ENCODE measurements around the gene C19orf12.
"Not testable (repeated sequence)": the region's sequence is repeated elsewhere in the genome, so short reads cannot be mapped to it uniquely, and the experiment has no call there.

The C19orf12 gene

DNA sequence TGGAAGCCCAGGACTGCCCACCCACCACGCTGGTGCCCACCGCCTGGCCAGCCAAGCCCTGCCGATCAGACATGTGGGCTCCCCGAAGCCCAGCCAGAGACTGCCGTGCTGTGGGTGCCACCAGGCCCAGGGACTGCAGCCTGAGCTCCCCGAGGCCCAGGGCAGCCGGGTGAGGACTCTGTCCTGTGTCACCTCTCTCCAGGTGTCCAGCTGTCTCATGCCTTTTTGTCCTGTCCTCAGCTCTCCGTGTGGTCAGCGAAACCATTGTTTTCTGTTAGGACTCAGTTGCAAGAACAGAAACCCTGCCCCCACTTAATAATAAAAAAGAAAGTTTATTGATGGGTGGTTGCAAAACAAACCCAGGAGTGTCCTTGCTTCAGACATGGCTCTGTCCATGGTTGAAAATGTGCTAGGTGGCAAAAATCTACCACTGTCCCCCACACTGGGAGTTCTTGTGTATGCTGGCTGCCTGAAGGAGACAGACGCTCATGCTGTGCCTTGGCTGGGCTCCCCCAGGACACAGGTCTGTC, 39.9 kb downstream of the C19orf12 start:
- no peak for DNase-seq (ENCODE audit: low spot score)

DNA sequence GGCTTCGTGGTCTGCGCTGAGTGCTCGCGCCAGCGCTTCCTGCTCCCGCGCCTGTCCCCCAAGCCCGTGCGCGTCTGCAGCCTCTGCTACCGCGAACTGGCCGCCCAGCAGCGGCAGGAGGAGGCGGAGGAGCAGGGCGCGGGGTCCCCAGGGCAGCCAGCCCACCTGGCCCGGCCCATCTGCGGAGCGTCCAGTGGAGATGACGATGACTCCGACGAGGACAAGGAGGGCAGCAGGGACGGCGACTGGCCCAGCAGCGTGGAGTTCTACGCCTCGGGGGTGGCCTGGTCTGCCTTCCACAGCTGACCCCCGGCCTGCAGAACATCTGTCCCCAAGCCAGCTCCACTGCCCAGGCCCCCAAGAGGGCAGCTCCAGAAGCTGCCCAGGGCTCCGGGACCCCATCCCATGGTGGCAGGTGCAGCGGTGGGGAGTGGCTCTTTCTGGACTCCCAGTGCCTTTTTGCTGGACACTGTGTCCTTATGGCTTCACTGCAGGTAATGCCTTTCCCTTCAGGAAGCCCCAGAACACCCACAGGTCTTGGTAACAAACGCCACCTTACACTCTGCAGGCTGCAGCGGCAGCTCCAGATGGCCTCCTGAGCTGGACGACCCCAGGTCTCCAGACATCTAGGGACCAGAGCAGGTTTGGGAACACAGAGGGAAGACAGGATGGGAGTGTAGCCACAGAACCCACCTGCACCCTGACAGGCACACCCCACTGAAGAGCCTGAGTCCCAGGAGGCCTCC, 40.5 kb downstream of the C19orf12 start:
- DNase-seq (ENCODE audit: low spot score): no peak

DNA sequence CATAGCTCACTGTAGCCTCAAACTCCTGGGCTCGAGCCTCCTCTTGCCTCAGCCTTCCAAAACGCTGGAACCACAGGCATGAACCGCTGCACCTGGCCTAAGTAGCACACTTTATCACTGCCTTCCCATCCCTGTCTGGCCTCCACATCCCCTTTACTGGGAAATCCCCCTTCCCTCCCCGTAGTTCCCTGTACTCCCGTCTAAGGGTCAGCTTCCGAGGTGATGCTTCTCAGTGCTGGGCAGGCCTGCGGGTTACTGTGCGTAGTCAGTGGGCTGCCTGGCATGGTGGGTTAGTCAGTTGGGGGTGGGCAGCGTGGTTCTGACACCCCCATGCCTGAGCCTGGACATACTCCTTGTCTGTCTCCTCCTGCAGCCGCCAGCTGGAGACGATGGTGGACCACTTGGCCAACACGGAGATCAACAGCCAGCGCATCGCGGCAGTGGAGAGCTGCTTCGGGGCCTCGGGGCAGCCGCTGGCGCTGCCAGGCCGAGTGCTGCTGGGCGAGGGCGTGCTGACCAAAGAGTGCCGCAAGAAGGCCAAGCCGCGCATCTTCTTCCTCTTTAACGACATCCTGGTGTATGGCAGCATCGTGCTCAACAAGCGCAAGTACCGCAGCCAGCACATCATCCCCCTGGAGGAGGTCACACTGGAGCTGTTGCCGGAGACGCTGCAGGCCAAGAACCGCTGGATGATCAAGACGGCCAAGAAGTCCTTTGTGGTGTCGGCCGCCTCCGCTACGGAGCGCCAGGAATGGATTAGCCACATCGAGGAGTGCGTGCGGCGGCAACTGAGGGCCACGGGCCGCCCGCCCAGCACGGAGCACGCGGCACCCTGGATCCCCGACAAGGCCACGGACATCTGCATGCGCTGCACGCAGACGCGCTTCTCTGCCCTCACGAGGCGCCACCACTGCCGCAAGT, 41.4 kb downstream of the C19orf12 start:
- DNase-seq (ENCODE audit: low spot score): no peak

DNA sequence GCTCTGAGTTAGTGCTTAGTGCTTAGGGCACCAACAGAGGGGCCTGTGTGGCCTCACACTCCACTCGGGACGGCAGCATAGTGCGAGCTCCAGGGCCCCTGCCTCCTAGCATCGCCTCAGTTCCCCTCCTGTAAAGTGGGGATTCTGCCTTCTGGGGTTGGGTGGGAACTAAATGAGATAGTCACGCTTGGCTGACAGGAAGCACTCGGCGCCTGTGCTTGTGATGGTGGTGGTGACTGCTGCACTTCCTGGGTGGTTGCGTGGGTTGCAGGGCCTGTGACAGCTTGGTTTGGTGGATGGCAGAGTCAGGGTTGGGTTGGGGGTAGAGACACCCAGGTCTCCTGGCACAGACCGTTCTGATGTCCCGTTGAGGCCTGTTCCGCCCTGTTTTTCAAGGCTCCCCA, 42.1 kb downstream of the C19orf12 start:
- peak; percentile 90 for DNase-seq (ENCODE audit: low spot score)

DNA sequence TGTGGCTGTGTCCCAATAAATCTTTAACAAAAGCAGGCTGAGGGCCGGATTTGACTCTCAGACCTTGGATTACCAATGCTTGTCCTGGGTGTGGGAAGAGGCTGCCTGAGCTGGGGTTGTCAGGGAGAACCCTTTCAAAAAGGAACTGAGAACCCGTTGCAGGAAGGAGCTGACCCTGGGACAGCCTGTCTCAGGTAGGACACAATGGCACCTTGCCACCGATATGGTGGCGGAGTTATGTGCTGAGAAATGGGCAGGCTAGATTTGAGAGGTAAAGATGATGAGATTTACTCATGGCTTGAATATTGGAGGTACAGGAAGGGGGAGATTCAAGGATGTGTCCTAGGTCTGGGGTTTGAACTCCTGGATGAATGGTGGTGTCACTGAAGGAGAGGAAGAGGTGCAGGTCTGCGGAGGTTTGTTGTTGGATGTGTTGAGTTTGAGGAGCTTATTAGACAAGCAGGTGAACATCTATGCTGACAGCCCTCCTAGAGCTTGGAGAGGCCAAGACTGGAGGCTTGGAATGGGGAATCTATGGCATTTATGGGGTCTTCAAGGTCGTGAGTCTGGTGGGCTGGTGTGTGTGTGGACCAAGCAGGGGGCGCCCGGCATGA, 42.6 kb downstream of the C19orf12 start:
- DNase-seq (ENCODE audit: low spot score): no peak

DNA sequence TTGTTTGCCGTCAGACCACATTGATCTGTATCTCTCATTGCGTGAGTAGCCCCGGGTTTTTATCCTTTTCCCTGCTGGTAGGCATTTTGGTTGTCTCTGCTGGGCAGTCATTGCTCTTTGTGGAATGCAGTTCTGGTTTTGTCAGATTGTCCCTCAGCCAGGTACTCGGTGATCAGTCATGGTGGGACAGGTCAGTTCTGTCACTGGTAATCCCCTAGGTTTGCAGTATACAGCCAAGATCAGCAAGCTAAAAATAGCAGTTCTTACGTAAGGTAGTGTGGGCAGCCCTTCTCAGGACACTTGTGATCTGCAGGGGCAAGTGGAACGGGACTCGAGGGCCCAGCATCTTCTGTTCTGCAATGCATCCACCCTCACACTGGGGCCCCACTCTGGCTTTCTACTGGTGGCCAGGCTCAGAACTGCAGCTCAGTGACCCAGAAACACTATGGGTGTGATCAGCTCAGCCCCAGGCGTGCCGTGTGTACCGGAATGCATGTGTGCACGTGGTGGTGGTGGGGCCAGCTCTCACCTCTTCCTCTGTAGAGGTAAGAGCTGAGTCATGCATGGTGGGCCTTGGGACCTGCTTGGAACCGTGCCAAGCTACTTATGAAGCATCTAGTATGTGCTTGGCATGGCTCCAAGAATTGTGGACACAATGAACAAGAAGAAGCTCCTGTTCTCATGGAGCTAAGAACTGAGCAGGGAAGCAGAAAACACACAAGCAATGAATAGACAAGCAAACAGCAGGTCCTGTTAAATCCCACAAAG, 43.5 kb downstream of the C19orf12 start:
- peak; percentile 96 for DNase-seq (ENCODE audit: low spot score)

DNA sequence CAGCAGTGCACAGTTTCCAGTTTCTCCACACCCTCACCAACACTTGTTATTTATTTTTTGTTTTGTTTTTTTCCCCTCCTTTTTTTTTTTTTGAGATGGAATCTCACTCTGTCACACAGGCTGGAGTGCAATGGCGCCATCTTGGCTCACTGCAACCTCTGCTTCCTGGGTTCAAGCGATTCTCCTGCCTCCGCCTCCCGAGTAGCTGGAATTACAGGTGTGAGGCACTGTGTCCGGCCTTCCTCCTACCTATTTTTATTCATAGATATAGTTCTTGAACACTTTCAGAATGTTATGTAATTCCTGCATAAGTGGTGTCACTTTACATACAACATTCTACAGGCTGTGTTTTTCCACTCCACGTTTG, 44.1 kb downstream of the C19orf12 start:
- DNase-seq (ENCODE audit: low spot score): not testable (repeated sequence)

DNA sequence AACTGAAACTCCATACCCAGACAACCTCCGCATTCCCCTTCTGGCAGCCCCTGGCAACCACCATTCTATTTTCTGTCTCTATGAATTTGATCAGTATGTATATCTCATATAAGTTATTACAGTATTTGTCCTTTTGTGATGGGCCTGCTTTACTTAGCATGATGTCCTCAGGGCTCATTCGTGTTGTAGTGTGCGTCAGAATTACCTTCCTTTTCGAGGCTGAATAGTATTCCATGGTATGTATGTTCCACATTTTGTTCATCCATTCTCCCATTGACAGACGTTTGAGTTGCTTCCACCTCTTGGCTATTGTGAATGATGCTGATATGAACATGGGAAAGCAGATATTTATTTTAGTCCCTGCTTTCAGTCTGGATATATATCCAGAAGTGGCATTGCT, 44.8 kb downstream of the C19orf12 start:
- no peak for DNase-seq (ENCODE audit: low spot score)

DNA sequence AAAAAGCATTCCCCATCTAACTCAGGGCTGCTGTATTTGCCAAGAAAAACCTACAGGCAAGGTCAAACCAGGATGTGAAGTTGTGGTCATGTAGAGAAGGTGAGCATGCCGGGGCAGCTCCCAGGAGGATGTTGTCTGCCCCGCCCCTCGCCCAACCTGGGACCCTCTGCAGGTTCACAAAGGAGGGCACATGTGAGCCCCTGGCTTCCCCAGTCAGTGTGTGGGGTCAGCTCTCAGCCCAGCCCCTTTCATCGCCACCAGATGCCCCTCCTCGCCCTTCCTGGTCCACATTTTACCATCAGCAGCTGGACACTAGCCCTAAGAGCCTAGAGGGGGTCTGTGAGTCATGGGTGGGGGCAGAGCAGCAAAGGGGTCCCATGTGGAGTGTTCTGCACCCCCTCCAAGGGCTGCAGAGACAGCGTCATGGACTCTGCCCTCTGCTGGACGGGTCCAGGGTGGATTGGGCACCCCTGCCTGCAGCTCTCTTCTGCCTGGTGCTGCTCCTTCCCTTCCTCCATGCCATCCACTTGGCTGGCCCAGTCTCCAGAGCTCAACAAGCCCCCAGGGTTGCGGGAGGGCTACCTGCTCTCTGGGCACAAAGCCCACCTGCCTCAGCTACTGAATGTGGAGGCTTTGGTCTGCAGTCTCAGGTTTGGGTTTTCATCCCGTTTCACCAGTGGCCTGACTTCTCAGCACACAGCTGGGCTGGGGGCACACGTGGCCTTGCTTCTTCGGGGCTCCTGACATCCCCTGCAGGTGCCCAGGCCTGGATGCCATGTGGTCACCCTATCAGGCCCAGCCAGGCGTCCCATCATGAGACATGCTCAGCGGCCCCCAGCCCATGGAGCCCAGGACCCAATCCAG, 46.1 kb downstream of the C19orf12 start:
- no peak for DNase-seq (ENCODE audit: low spot score)

DNA sequence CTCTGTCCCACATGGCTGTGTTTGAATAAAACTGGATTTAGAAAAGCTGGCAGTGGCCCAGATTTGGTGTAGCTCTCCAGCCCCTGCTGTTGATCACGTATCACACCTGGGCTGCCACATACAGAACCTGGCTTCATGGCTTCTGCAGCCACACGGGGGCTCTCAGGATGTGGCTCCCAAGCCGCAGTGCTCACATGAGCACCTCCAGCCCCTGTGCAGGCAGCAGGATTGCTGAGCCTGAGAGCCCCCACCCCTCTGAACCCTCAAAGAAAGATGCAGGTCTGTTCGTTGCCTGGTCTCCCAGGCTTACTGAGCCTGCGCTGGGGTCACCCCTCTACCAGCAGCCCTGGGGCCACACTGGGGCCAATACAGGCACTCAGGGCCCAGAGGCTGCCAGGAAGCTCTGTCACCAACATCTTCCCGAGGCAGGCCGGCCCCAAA, 47.1 kb downstream of the C19orf12 start:
- peak; percentile 65 for DNase-seq (ENCODE audit: low spot score)

DNA sequence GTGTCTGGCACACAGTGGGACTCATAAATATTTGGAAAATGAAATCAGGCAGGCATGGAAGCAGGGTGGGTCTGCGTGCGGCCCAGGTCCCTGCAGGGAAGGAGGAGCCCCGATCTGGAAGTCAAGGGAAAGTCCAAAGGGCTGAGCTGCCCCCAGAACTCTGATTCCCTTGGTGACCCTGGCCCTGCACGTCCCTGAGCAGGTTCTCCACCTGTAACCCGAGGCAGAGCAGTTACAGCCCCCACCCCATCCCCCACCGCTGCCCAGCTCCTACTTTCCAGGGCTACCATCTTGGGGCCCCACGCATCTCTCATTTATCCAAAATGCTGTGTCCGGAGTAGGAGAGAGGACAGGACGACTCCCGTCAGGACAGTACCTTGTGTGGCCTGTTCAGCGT, 47.7 kb downstream of the C19orf12 start:
- no peak for DNase-seq (ENCODE audit: low spot score)

DNA sequence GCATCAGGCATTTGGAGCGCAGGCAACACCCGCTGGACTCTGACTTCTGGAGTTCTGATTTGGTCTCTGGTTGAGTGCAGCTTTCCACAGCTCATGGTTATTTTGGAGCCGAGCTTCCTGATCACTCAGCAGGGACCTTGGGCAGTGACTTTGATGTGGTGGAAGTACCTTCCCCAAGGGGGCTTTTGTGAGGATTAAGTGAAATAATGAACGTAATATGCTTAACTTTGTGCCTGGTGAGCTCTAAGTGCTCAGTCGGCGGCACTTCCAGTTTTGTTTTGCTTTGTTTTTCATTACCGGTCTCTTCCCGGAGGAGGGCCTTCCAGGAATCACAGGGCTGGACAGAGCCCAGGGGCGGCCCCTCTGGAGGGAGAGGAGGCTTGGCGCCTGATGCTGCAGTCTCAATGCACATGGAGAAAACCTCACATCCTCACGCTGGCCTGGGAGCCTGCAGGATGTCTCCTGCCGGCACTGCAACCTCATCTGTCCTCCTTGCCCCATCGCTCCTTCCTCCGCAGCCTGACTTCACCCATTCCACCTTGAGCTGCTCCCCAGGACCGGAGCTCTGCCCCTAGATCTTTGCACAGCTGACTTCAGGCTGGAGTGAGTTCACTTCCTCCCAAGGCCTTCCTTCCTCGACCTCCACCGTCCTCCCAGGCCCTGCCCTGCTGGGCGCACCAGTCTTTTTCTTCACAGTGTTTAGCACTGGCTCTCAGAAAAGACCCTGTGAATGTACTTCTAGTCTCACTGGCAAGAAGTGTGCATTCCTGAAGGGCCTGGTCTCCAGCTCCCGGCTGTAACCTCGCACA, 48.3 kb downstream of the C19orf12 start:
- DNase-seq (ENCODE audit: low spot score): no peak

DNA sequence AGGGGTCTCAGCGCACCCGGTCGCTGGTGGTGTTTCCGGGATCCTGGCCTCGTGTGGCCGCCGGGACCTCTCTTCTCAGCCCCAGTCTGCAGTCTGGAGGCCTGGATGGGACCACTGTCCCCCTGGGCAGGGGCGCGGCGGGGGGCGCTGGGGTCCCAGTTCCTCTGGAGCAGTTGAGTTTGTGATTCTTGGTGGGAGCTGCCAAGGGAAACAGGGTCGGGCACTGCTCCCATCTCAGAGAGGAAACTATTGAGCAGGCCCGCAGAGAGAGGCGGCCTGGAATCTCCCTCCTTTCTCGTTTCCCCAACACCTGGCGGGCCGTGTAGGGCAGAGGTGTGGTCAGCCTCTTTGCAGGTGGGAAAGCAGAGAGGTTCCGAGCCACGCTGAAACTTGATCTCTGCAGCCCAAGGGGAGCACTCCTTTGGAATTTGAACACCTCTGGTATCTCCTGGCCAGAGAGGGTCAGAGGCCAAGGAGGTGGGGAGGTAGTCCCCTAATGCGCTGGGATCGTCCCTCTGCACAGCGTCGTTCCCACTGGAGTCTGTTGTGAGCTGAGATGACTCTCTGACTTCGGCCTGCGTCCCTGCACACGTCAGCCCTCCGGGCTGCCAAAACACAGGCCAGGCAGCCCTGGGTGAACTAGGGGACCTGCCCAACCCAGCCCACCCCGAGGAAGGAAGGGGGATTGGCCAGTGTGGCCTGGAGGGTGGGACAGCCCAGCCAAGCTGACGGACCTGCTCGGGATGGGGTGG, 49.1 kb downstream of the C19orf12 start:
- no peak for DNase-seq (ENCODE audit: low spot score)

DNA sequence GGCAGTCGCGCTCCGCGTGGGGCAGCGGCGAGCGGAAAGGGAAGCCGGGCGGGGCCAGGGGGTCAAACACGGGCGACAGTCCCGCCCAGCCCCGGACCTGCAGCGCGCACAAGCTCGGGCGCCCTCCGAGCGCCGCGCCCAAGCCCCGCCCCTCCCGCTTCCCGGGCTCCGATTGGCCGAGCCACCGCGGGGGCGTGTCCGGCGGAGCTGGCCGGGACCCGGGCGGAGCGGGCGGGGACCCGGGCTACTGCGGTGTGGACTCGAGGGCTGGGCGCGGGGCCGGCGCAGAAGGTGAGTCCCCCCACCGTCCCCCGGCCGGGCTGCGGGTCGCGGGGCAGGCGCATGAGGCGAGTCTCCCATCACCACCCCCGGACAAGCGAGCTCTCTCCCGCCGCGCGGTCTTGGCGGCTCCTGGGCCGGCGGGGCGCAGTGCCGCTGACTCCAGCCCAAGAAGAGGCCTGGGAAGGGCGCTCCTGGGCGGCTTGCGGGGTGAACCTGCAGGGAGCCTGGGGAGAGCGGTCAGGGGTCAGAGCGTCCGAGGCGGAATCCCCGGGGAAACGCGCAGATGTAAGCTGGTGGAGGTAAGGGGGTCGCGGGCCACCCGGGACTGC, 49.7 kb downstream of the C19orf12 start, which contains the start of gene PLEKHF1:
Gene PLEKHF1 (plus strand): TSS at position 247 of the 611 bp plus-strand sequence. CDS start 8,379 bp downstream, outside the sequence.
- DNase-seq (ENCODE audit: low spot score): peak; percentile 84

DNA sequence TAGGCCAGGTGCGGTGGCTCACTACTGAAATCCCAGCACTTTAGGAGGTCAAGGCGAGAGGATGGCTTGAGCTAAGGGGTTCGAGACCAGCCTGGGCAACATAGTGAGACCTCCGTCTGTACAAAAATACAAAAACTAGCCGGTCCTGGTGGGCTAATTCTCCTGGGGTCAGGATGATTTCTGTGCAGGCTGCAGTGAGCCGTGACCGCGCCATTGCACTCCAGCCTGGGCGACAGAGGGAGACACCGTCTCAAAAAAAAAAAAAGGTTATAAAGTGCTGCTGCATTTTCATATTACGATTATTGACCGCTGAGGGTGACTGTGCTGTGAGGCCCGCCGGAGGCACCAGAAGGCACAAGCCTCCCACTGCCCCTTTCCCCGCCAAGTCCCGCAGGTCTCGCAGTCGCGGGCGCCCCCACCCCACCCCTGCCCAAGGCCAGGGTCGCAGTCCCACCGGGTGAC, 50.3 kb downstream of the C19orf12 start:
- DNase-seq (ENCODE audit: low spot score): no peak

DNA sequence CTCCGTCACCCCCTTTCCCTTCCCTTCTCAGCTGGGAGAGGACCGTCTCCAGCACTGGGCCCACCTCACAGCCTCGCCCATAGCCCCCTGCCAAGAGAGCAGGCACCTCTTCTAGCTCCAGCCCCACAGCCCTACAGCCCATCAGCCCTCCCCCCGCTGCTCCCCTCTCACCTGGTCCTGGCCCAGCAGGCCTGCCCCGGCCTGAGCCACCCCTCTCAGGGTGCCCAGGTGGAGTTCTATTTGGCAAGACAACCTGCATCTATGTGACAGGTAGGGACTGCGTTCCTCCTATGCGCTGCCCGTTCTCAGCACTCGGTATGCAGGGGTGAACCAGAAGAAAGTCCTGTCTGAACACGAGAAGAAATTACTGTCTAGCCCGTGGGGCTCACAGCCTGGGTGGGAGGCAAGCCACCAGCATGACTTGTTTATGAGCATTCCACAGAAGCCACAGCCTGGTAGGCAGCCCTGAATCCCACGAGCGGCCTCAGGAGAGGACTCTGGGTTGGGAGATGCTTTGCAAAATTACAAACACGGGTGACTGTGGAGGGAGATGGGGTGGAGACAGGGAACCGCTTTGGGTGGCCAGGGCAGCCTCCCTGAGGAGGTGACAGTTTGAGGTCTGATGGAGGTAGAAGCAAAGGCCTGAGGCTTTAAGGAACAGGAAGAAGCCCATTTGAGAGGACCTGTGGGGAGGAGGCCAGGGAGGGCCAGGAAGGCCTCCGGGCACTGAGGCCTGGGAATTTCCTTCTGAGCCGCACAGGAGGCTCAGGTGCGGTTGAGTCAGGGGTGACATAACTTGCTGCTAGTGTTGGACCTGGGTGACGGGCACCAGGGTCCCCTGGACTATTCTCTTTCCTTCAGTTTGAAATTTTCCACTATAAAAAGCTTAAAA, 51.0 kb downstream of the C19orf12 start:
- DNase-seq (ENCODE audit: low spot score): no peak

All from CD4-positive, alpha-beta T cell treated with Interleukin-2 at 100 ng/mL for 4 hours (primary cell).